ENCODE results near the gene SLC9A9. TPM values are rescaled to one million over a fixed set of nuclear protein-coding genes. Genes with fewer than 3 reads are reported as not detected.

SLC9A9 gene
- total and polyA plus RNA-seq, 2 of the 8 experiments (the other 6 are each of a cell fraction or from before 2014, with no cell fraction given) = 0.48 to 1.1 TPM

DNA sequence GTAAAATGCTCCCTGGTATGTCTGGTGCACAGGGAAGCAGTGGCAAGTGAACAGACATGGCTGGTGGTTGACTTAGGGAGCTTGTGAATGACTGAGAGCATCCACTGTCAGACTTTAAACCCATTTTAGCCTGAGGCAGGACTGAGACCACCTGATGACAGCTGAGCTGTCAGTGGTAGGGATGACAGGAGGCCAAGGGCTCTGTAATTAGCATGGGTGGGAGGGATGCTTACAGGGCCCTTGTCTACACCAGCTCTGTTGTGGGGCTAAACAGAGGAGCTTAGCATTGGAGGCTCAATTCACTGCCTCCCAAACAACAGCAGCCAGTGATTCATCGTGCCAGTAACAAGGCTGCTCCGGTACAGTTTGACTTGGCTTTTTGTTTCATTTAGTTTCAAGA lies 559.3 kb downstream of the SLC9A9 start (continued):
- TF ChIP-seq, protein P1, sequence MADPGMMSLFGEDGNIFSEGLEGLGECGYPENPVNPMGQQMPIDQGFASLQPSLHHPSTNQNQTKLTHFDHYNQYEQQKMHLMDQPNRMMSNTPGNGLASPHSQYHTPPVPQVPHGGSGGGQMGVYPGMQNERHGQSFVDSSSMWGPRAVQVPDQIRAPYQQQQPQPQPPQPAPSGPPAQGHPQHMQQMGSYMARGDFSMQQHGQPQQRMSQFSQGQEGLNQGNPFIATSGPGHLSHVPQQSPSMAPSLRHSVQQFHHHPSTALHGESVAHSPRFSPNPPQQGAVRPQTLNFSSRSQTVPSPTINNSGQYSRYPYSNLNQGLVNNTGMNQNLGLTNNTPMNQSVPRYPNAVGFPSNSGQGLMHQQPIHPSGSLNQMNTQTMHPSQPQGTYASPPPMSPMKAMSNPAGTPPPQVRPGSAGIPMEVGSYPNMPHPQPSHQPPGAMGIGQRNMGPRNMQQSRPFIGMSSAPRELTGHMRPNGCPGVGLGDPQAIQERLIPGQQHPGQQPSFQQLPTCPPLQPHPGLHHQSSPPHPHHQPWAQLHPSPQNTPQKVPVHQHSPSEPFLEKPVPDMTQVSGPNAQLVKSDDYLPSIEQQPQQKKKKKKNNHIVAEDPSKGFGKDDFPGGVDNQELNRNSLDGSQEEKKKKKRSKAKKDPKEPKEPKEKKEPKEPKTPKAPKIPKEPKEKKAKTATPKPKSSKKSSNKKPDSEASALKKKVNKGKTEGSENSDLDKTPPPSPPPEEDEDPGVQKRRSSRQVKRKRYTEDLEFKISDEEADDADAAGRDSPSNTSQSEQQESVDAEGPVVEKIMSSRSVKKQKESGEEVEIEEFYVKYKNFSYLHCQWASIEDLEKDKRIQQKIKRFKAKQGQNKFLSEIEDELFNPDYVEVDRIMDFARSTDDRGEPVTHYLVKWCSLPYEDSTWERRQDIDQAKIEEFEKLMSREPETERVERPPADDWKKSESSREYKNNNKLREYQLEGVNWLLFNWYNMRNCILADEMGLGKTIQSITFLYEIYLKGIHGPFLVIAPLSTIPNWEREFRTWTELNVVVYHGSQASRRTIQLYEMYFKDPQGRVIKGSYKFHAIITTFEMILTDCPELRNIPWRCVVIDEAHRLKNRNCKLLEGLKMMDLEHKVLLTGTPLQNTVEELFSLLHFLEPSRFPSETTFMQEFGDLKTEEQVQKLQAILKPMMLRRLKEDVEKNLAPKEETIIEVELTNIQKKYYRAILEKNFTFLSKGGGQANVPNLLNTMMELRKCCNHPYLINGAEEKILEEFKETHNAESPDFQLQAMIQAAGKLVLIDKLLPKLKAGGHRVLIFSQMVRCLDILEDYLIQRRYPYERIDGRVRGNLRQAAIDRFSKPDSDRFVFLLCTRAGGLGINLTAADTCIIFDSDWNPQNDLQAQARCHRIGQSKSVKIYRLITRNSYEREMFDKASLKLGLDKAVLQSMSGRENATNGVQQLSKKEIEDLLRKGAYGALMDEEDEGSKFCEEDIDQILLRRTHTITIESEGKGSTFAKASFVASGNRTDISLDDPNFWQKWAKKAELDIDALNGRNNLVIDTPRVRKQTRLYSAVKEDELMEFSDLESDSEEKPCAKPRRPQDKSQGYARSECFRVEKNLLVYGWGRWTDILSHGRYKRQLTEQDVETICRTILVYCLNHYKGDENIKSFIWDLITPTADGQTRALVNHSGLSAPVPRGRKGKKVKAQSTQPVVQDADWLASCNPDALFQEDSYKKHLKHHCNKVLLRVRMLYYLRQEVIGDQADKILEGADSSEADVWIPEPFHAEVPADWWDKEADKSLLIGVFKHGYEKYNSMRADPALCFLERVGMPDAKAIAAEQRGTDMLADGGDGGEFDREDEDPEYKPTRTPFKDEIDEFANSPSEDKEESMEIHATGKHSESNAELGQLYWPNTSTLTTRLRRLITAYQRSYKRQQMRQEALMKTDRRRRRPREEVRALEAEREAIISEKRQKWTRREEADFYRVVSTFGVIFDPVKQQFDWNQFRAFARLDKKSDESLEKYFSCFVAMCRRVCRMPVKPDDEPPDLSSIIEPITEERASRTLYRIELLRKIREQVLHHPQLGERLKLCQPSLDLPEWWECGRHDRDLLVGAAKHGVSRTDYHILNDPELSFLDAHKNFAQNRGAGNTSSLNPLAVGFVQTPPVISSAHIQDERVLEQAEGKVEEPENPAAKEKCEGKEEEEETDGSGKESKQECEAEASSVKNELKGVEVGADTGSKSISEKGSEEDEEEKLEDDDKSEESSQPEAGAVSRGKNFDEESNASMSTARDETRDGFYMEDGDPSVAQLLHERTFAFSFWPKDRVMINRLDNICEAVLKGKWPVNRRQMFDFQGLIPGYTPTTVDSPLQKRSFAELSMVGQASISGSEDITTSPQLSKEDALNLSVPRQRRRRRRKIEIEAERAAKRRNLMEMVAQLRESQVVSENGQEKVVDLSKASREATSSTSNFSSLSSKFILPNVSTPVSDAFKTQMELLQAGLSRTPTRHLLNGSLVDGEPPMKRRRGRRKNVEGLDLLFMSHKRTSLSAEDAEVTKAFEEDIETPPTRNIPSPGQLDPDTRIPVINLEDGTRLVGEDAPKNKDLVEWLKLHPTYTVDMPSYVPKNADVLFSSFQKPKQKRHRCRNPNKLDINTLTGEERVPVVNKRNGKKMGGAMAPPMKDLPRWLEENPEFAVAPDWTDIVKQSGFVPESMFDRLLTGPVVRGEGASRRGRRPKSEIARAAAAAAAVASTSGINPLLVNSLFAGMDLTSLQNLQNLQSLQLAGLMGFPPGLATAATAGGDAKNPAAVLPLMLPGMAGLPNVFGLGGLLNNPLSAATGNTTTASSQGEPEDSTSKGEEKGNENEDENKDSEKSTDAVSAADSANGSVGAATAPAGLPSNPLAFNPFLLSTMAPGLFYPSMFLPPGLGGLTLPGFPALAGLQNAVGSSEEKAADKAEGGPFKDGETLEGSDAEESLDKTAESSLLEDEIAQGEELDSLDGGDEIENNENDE (IDR thresholded peaks at IDR 0.05; ENCODE audit: insufficient replicate concordance, low read length) = no peak
- TF ChIP-seq HDAC2 (IDR thresholded peaks at IDR 0.05; ENCODE audit: borderline replicate concordance in 1 of 2, low read depth in 2 of 2, low read length in 2 of 2) (no peak), RAD21 (IDR thresholded peaks at IDR 0.05 in 1 of 2, conservative IDR thresholded peaks at IDR 0.05 in 1 of 2; ENCODE audit: low read depth in 2 of 2, low read length in 2 of 2) (no peak), SAP30 (IDR thresholded peaks at IDR 0.05; ENCODE audit: insufficient read depth, insufficient replicate concordance, low read length) (no peak)
- TF ChIP-seq, protein P2, sequence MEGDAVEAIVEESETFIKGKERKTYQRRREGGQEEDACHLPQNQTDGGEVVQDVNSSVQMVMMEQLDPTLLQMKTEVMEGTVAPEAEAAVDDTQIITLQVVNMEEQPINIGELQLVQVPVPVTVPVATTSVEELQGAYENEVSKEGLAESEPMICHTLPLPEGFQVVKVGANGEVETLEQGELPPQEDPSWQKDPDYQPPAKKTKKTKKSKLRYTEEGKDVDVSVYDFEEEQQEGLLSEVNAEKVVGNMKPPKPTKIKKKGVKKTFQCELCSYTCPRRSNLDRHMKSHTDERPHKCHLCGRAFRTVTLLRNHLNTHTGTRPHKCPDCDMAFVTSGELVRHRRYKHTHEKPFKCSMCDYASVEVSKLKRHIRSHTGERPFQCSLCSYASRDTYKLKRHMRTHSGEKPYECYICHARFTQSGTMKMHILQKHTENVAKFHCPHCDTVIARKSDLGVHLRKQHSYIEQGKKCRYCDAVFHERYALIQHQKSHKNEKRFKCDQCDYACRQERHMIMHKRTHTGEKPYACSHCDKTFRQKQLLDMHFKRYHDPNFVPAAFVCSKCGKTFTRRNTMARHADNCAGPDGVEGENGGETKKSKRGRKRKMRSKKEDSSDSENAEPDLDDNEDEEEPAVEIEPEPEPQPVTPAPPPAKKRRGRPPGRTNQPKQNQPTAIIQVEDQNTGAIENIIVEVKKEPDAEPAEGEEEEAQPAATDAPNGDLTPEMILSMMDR (IDR thresholded peaks at IDR 0.05; ENCODE audit: control extremely low read depth in 1 of 3, insufficient read depth in 1 of 3, low read depth in 1 of 3, low read length in 3 of 3) = no peak
